HG03442 (cell line): Measurements from ENCODE around the gene ODAD2.
"Not testable (repeated sequence)": the region's sequence is repeated elsewhere in the genome, so short reads cannot be mapped to it uniquely, and the experiment has no call there.

ENCODE experiments used
- ATAC-seq: cut with Tn5 transposase; IDR thresholded peaks from one replicate; pipeline ENCODE4 v1.9.1; 2021; ENCODE audit warnings: mild to moderate bottlenecking, moderate library complexity; ENCODE audit not compliant: unreplicated experiment

ODAD2 gene, protein sequence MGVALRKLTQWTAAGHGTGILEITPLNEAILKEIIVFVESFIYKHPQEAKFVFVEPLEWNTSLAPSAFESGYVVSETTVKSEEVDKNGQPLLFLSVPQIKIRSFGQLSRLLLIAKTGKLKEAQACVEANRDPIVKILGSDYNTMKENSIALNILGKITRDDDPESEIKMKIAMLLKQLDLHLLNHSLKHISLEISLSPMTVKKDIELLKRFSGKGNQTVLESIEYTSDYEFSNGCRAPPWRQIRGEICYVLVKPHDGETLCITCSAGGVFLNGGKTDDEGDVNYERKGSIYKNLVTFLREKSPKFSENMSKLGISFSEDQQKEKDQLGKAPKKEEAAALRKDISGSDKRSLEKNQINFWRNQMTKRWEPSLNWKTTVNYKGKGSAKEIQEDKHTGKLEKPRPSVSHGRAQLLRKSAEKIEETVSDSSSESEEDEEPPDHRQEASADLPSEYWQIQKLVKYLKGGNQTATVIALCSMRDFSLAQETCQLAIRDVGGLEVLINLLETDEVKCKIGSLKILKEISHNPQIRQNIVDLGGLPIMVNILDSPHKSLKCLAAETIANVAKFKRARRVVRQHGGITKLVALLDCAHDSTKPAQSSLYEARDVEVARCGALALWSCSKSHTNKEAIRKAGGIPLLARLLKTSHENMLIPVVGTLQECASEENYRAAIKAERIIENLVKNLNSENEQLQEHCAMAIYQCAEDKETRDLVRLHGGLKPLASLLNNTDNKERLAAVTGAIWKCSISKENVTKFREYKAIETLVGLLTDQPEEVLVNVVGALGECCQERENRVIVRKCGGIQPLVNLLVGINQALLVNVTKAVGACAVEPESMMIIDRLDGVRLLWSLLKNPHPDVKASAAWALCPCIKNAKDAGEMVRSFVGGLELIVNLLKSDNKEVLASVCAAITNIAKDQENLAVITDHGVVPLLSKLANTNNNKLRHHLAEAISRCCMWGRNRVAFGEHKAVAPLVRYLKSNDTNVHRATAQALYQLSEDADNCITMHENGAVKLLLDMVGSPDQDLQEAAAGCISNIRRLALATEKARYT

DNA sequence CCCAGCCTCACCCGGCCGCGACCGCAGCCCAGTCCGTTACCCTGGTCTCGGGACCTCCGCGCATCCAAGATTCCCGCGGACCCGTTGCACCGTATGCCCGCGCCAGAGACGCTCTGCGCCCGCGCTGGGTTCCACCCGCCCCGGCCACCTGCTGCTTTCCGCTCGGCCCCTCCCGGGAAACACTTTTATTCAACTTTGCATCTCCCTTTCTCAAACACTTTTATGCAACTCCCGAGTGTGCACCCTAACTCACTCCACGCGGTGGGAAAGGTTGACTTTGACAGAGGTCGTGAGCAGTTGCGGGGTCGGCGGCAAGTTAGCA is at the start of gene ODAD2:
Gene ODAD2 (minus strand): TSS at position 126 of the 322 bp plus-strand sequence. CDS start 3,937 bp downstream, outside the sequence.
- ATAC-seq: no peak

DNA sequence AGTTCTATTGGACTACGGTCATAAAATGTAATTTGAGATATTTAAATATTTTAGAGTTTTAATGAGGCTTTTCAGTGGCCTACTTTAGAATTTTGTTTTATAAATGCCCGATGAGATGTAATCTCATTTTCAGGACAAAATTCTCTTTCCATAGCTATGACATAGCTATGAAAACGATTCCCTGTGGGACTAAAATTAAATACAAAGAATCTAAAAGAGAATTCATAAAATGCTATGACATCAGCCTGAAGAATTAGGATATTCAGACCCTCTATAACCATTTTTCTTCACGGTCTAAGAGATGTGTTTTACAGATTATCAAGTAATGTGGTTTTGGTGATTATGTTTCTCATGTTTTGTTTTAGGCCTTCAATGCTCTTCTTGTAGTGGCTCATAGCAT is 48.2 kb upstream of the ODAD2 start:
- ATAC-seq: no peak

DNA sequence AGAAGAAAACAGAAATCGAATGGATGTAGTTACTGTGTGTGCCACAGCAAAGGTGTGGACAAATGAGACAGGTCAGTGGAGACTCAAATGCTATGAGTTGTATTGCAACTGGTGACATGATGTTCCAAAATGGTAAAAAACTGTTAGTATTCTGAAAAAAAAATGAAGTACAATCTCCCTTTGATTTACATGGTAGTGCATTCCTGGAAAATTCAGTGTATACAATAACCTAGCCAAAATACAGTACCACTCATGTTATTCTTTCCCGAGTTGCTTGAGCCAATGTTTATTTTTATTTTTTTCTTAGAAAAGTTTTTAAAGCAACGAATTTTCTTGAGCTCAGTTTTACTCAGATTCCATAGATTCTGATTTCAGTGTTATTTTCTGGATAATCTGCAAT is 47.7 kb upstream of the ODAD2 start:
- ATAC-seq: no peak

DNA sequence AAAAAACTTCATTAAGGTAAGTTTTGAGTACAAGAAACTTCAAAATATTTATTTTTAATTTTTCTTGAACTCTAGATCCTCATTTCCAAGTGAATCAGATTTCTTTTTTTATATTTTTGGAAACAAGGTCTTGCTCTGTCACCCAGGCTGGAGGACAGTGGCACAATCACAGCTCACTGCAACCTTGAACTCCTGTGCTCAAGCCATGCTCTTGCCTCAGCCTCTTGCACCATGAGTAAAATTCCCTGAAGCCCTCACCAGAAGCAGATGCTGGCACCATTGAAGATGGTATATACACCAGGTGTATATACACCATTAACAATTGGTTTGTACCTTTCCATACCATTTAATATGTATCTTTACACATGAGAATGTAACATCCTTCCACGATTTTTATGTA is 45.1 kb upstream of the ODAD2 start:
- ATAC-seq: no peak

DNA sequence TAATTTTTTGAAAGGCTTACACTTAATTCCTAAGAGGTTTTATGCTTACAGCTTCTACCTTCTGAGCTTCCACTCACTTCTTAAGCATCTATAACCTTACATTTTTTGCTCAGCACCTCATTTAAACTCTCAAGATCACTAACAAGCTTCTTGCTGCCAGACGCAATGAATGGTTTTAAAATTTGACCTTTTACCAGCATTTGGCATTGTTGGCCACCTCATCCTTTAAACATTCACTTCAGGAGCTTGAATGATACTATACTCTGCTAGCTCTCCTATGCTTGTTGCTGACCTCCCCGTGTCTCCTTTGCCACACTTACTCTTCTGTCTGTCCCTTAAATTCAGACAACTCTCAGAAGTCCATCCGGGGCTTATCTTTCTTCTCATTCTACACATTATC is 37.7 kb upstream of the ODAD2 start:
- no peak for ATAC-seq

DNA sequence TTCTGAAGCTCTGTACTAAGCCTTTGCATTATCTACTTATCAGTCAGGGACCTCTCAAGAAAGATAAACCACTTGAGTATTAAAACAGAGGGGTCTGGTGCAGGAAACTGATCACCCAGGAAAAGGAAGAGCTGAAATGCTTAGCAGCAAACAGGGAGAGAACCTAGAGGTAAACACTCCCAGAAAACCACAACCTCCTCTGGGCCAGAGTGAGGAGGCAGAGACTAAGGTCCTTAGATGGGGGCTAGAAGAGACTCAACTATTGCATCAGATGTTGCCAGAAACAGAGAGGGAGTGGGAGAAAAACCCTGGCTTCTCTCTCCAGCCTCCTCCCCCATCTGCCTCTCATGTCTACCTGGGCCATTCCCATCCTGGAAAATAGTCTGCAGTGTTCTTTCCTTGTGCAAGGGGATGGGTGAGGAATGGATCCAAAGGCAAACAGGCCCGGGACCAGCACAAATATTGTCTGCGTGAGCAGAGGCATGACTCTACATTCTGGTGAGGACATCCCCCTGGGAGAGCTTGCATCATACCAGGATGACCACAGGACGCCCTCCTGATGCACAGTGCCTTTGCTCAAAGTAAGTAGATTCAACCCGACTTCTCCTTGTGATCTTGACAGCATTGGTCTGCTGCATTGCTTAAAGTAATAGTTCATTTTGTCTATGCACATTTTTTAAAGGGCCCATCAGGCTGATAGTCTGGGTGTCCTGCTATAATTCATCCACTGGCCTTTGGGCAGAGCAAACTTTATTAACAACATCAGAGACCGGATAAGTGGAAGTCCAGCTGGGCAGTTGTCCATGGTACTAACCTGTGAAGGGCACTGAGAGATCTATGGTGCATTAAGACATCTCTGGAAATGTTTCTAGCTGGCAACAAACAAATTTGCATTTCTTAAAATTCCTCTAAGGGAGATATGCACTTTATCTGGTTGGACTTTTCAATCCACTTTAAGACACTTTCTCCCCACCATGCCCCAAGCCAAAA is 22.4 kb upstream of the ODAD2 start:
- ATAC-seq: no peak

DNA sequence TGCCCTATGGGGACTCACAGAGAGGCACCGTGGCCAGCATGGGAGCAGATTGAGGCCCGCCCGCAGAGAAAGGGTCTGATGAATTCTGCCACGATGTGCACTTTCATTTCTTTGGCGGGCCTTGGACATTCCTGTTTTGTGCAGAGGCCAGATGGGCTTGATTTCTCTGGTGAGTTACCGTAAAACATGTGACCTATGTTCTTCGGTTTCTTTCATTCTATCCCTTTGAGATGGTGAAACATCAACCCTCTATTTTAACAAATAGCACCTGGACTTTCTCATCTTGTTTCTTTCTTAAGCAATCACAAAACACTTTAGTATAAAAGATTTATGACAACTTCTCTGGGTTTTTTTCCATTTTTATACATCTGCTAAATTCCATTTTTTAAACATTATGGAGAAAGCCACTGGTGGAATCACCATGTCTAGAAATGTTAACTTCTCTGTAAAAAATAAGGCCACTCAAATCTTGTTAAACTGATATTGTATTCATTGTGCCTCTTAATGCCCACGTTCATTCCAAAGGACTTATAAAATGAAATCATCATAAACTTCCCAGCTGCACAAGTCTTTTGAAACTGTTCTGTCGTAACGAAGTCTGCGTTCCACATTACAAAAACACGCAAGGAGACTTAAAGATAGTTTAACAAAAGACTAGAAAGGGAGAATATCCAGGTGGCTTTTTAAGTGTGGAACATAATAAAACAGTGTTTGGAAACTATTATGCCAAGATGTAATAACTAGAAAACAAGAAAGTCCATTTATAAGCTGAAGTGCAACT is 21.4 kb upstream of the ODAD2 start:
- ATAC-seq: no peak

DNA sequence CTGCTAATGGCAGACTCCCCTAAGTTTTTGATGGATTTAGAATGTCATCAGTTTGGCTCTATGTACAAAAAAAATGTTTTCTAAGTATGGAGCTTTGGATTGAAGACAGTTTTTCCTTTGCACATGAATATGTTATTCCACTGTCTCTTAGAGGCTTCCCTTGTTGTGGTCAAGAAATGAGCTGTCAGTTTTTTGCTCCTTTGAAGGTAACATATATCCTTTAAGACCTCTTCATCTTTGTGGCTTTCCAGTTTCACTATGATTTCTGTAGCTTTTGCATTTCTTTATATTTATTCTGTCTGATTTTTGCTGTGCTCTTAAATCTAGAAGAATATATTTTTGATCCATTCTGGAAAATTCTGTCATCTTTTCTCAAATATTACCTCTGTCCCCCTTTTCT is 15.8 kb upstream of the ODAD2 start:
- no peak for ATAC-seq

DNA sequence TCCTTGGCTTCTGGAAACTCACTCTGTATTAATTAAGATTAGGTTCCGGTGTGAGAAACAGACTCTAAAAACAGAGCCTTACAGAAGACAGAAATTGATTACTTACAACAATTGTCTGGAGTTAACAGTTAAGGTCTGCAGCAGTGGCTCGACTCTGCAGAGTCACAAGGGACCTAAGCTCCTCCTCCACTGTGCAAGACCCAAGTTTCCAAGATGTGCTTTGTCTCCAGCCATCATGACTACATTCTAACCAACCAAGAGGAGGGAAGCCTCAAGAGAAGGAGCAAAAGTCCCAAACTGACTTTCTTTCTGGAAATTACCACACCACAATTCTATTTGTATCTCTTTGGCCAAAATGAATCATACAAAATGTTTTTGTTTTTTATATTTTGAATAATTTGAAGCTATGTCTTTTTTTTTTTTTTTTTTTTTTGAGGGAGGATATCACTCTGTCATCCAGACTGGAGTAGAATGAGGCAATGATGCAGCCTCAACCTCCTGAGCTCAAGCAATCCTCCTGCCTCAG is 14.2 kb upstream of the ODAD2 start:
- ATAC-seq: no peak

DNA sequence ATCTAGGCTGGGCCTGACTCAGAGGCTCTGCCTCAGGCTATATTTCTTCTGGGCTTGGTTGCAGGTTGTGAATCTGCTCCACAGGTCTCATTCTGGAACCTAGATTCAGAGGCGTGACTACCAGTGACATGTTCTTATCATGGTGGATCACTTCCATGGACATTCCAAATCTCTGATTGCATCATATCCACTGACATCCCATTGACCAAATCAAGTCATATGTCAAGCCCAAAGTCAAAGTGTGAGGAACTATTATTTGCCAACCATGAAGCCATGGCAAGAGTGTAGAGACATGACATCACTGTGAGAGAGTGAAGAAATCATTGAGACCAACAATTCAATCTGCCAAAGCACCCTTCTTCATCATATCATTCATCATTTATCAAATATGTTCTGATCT is 11.9 kb upstream of the ODAD2 start:
- no peak for ATAC-seq

DNA sequence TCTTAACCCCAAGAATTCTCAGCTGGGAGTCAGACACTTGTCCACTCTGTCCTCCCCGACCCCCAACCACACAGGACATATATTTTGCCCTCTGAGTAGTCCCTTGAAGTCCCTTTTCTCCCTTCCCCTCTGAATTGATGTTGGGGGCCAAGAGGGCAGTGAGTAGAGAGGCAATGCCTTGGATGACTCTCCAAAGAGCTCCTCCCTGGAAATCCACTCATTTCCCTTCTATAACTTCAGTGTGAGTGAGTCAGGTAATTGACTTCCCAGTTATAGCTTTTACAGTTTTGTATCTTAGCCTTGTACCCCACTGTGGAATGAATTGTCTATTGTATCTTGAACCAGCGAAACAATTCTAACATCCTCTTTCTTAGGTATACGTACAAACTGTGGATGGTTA is 9.2 kb upstream of the ODAD2 start:
- ATAC-seq: no peak

DNA sequence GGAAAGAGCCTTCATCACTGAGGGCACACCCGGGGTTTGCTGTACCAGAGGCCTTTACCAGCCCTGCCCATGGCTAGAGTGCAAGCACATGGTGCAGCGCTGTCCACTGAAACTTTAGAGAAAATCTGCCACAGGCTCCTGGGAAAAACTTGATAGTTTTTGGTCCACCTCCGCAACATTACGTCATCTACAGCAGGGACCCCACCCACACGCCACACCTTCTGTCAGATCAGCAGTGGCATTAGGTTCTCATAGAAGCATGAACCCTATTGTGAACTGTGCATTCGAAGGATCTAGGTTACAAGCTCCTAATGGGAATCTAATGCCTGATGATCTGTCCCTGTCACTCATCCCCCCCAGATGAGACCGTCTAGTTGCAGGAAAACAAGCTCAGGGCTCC is 2.5 kb upstream of the ODAD2 start:
- no peak for ATAC-seq

DNA sequence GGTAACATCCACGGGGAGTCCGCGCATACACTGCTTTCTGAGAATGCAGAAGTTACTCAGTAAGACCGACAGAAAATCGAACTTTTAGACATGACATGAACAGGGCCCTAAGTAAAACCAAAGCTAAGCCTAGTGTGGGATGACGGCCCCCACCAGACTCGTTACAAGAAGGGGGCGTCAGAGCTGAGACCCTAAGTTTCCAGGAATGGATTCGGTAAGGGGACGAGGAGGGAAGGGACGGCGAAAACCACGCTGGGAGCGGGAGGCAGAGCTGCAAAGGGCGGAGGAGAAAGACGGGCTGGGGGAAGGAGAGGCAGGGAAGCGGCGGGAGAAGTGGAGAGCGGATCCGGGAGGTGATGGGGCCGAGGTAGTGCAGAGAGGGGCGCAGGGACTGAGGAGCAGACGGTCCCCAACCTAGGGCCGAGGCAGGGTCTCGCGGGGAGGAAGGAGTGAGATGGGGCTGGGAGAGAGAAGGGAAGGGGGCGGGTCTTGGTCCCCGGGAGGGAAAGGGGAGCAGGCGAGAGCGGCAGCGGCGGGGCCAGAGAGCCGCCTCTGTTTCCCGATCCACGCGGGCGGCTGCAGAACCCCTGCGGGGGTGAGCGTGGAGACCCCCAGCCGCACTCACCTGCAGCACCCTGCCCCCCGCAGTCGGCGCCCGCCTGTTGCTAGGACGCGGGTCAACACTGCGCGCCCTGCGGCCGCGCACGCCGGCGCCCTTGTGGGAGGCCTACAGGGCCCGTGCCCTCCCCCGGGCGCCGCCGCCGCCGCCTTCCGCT is 513 bp downstream of the ODAD2 start:
- ATAC-seq: no peak

DNA sequence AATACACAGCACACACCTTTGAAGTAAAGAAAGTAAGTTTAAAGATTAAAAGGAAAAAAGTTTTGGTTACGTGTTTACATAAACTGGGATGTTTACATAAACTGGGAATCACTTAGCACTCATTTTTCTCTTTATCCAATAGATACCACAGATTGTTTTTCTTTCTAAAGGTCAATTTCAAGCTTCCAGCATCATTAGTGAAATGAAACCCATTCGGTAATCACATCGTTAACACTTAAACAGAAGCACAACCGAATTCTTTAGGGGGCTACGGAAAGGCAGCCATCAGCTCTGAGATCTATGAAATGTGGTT is 1.1 kb downstream of the ODAD2 start:
- ATAC-seq: no peak

DNA sequence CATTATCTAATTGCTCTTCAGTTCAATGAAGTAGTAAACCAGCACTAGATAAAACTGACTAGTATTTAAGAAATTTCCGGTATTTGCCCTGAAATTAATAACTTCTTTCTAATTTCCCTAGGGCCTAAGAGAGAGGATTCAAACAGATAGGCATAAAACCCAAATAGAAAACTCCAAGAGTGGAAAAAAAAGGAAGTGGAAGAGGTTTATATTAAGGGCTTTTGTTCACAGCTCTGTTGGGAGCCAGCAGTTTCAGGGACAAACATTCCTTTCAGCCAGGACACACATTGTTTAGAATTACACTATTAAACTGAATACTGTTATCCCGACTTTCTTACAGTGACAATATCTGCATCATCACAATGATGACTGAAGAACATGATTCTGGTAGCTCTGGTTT is 3.6 kb downstream of the ODAD2 start:
- ATAC-seq: no peak

DNA sequence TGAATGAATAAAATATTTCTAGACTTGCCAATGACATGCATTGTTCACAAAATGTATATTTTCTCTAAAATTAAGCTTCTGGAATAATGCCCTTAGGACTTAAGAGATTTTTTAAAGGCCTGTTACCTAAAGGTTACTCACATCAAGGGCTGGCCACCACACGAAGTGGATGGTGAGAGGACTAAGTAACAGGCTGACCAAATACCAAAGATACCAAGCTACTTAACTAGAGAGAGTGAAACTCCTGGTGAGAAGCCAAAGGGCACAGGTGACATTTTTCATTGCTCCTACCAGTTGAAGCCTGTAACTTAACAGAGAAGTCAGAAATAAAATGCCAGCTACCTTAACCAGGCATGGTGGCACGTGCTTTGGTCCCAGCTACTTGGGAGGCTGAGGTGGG is 9.5 kb downstream of the ODAD2 start:
- not testable (repeated sequence) for ATAC-seq

DNA sequence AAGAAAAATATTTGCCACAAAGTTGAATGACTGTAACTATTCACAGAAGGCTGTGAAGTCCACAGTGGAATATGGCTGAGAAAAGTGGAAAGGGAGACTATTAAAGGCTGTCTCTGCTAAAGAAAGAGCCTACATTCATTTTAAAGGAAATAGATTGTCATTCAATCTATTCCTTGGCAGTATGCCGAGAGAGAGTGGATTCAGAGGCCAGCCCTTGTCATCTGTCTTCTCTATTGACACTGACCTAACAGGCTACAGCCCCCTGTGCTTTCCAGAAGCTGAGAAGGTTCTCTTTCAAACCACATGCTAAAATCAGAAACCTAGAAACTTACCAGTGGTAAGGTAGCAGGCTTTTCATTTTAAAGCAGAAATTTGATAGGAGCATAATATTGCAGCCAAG is 12.1 kb downstream of the ODAD2 start:
- ATAC-seq: no peak

DNA sequence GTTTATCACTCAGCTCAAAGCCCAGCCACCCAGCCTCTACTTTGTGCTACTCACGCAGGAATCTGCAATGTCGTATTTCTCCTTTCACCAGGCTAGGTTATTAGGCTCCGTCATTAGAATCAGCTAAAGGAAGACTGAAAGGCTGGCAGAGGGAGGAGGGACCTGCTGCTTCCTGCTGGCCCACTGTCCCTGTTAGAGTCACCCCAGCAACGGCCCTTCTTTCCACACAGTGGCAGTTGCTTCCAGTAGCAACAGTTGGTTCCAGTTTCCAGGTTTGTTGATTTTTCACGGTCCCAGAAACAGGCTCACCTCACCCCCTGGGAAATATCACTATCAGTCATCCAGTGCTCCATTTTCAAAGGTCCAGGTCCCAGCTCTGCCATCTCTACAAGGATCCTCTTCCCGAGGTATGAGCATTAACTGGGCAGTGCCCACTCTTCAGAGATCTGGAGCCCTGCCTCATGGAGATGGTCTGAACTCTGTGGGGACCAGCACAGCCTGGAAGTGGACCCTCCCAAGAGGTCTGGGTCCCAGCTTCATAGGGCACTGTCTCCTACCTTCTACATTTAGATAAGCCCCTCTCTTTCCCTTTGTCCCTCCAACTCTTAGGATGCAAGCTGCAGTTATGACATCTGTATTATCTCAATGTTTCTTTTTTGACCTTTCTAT is 15.9 kb downstream of the ODAD2 start:
- ATAC-seq: no peak

DNA sequence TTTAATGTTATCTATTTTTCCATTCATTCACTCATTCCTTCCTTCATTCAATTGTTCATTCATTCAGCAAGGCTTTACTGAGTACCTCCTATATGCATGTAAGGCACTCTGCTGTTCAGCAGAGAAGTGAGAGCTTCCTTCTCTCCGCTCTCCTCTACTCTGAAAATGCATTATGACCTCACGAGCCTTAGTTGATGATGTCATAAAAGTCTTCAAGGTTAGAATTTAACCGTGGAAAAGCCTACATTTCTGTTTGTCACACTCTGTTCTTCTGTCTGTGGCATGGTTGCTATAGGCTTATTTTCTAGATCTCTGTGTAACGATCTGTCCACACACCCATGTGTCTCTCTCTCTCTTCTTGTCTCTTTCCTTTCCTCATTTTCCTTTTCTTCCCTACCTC is 17.1 kb downstream of the ODAD2 start:
- no peak for ATAC-seq
